Activated CD4-positive, alpha-beta T cell treated with anti-CD3 and anti-CD28 coated beads for 24 hours (primary cell): ENCODE data around the gene ORM2.
"Not testable (repeated sequence)": the region's sequence is repeated elsewhere in the genome, so short reads cannot be mapped to it uniquely, and the experiment has no call there.

ENCODE experiments used
- DNase-seq, 2 donors: peaks; one replicate each; pipeline ENCODE4 v3.0.0-alpha.2; 2020; ENCODE audit warnings: low read depth in 2 of 2

Gene ORM2

DNA sequence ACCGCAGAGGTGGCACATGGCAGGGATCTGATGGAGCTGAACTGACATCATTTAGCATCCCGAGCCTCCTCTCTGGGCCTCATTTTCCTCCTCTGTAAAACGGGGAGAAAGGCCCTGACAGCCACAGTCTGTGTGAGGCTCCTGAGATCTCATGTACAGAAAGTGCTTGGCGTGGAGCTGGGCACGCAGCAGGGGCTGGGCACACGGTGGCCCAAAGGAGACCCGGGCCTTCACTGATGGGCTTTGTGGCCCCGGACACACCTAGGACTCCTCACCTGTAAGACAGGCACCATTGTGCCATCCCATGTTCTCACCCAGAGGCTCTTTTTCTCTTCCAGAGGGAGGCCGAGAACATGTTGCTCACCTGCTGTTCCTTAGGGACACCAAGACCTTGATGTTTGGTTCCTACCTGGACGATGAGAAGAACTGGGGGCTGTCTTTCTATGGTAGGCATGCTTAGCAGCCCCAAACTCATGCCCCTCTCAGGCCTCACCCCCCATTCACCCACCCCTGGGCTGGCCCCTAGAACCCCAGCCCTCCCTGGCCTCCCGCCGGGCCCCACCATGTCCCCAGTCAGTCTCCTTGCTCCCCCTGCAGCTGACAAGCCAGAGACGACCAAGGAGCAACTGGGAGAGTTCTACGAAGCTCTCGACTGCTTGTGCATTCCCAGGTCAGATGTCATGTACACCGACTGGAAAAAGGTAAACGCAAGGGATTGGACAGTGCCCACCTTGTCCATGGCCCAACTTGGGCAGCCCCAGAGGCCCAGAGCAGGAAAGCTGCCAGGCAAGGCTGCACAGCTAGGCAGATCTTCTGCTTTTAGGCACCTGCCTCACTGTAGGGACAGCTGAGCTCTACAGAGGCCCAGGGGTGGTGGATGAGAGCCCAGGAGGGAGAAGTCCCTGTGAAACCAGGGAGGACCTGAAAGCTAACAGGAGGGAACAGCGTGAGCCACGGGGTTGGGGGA, 1.8 kb downstream of the ORM2 start:
- DNase-seq, result not testable (repeated sequence)

DNA sequence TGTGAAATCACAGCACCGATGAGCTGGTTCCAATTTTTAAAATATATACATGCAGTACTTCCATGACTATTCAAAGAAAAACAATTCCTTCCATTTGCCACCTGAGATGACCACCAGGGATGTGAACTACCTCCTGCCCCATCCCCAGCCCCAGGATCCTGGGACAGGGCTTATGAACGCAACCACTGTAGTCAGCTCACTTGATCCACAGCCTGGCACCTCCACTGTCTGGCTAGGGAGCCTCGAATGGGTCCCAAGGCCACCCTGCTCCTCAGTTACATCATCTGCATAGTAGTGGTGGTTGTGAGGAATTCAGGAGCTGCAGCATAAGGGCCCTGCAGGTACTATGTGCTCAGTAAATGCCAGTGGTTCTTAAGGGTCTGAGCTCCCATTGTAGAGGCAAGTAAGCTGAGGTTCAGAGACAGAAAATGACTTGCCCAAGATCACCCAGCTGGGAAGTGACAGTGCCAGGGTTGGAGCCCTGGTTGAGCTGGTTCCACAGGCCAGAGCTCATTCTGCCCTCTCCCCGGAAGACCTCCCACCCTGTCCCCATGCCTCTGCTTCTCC, 2.9 kb downstream of the ORM2 start:
- DNase-seq, result not testable (repeated sequence)

- DNase-seq, result not testable (repeated sequence)
These were observed 4.0 kb downstream of the ORM2 start for GRCh38 chr9:114333718-114334117.

GRCh38 chr9:114334490-114334889, 4.8 kb downstream of the ORM2 start:
- no peak for DNase-seq

- no peak for DNase-seq
These were observed 6.1 kb downstream of the ORM2 start for GRCh38 chr9:114335745-114336144.

- DNase-seq, result no peak
These were observed 6.5 kb downstream of the ORM2 start for GRCh38 chr9:114336157-114336556.

GRCh38 chr9:114336699-114337395, 7.2 kb downstream of the ORM2 start:
- no peak for DNase-seq

GRCh38 chr9:114338187-114338586, 8.5 kb downstream of the ORM2 start:
- DNase-seq, result no peak

- DNase-seq, result peak; percentile 41 to 53
These were observed 9.7 kb downstream of the ORM2 start for GRCh38 chr9:114339130-114339908.

GRCh38 chr9:114341152-114341830, 11.6 kb downstream of the ORM2 start:
- no peak for DNase-seq

DNA sequence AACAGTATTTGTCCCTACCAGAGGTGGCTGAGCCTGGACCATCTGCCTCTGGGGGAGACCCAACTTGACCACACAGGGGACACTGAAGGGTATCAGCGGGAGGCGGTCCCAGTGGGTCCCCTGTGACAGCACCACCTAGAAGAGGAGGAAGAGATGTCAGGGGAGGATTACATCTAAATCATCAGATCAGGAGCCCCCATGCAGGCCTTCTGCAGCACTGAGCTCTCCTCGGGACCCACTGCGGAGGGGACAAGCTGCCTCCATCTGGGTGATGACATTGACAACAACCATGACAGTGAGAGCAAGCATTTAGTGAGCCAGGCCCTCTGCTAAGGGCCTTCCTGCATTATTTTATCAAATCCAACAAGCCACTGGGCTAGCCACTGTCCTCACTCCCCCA, 12.3 kb downstream of the ORM2 start:
- no peak for DNase-seq

DNA sequence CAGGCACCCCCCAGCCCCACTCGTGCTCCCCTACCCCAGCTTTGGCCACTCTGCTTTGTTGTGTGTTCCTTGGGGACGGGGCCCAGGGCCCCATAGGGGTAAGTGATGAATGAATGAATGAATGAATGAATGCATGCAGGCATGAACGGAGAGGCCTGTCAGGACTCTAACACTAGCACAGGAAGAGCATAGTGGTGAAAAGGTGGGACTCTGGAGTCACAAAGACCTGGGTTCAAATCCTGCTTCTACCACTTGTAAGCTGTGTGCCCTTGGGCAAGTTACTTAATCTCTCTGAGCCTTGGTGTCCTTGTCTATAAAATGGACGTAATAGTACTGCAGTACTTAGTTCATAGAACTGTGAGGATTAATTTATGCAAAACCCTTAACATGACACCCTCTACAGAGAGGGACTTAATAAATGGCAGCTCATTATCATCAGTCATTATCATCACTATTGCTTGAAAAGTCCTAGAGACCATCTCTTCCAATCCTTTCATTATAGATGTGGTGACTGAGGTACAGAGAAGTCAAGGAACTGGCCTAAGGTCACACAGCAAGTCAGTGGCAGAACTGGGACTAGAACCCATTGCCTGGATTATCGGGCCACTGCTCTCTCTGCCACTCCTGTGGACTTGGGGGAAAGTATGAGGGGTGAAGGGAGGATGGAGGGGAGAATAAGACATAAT, 13.2 kb downstream of the ORM2 start:
- no peak for DNase-seq

GRCh38 chr9:114343471-114344187, 14.0 kb downstream of the ORM2 start:
- DNase-seq, result no peak

DNA sequence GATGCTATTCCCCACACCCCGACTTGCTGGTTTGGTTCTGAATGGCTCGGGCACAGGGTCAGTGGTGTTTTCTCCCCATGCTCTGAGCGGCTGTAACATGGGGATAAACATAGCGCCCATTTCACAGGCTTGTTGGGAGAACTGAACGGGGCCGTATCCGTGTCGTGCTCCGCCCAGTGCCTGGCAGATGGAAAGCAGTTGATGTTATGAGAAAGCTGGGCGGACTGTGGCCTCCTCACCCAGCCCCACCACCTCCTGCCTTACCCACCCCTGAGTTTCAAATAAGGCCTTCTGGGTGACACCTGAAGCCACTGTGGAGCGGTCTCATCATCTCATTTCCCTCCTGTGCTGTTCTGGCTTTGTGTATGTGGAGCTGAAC, 14.5 kb downstream of the ORM2 start:
- DNase-seq, result no peak

DNA sequence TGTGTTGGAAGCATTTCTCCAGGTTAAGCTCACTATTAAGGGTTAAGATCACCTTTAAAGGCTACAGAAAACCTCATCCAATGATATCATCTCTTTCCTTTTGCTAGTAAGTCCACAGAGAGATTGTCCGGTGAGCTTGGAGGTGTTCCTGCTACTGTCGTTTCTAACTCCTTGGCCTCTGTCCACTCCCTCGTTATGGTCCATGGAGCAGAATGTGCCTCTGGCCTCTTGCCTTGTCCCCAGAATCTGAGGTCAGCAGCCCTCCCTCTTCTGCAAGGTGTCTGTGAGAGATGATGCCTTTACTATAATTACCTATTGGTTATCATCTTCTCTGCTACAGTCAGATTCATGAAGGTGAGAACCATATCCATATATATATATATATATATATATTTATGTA, 15.0 kb downstream of the ORM2 start:
- no peak for DNase-seq

DNA sequence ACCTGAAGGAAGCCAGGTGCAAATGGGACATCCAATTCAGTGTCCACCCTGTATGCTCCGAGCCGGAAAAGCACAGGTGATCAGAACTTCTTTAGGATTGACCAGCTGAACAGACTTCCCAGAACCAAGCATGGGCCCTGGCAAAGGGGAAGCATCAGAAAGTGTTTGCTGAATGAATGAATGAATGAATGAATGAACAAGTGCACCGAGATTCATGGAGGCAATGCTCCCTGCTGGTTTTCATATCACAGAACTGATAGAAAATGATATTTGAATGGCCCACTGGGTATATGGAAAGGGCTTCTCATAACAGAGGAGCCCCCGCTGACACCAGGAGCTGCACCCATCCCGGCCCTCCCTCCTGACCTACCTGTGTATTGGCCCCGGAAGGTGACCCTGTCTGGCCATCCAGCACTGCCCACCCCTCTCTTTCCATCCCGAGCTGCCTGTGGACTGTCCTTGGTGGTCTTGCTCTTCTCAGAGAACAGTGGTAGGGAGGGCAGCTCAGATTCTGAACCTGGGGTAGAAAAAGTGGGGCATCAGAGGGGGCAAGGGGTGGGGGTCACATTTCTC, 15.9 kb downstream of the ORM2 start:
- DNase-seq, result no peak

- no peak for DNase-seq
These were observed 16.5 kb downstream of the ORM2 start for GRCh38 chr9:114346146-114346545.

DNA sequence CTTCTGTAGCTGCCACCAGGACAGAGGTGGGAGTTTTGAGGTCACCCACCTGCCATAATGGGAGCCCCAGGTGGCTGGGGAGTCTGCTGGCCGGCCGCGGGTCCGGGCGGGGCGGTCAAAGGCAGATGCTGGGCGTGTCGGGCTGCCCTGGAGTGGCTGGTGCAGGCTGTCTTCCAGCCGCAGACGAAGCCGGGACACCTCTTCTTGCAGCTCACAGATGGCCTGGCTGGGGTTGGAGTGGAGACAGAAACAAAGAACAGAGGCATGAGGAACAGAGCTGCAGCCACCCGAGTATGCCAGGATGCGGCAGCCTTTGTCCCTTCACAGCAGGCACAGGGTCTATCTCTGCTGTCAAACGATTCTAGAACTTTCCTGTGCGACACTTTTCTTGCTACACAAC, 18.0 kb downstream of the ORM2 start:
- no peak for DNase-seq

- no peak for DNase-seq
These were observed 18.7 kb downstream of the ORM2 start for GRCh38 chr9:114348261-114348905.
